SK-N-SH (cell line): ENCODE results near the gene TTLL1.

Experiments used
- EP300 ChIP-seq, 2 experiments: IDR thresholded peaks; 2 replicates each; pipeline versions ENCODE4 v1.4.0 to v1.6.1; 2012; ENCODE audit warnings: borderline replicate concordance in 1 of 2, low read depth in 1 of 2, low read length in 1 of 2
- EZH2phosphoT487 ChIP-seq: fragments of 200-600 bp; sonication (generic); IDR thresholded peaks from 2 replicates; pipeline ENCODE4 v1.6.1; 2017; ENCODE audit warnings: low read depth, mixed run types, mild to moderate bottlenecking, antibody characterized with exemption, moderate library complexity, borderline replicate concordance
- MAX ChIP-seq: IDR thresholded peaks from 2 replicates; pipeline ENCODE4 v1.4.0; 2012; ENCODE audit warnings: low read depth
- POLR2AphosphoS5 ChIP-seq: IDR thresholded peaks from 2 replicates; pipeline ENCODE4 v1.6.1; 2012; ENCODE audit warnings: low read depth, low read length
- RFX5 ChIP-seq: IDR thresholded peaks from 2 replicates; pipeline ENCODE4 v1.6.1; 2012; ENCODE audit warnings: mild to moderate bottlenecking, improper control_type of control experiment, low read length
- SIN3A ChIP-seq: IDR thresholded peaks from 2 replicates; pipeline ENCODE4 v1.6.1; 2012; ENCODE audit warnings: low read depth, mild to moderate bottlenecking, low read length, moderate library complexity, borderline replicate concordance
- SMC3 ChIP-seq: IDR thresholded peaks from 2 replicates; pipeline ENCODE4 v1.6.1; 2012; ENCODE audit warnings: low read depth, low read length, improper control_type of control experiment
- TAF1 ChIP-seq: IDR thresholded peaks from 2 replicates; pipeline ENCODE4 v1.6.1; 2012; ENCODE audit warnings: low read depth, mild to moderate bottlenecking, low read length, moderate library complexity, borderline replicate concordance
- YY1 ChIP-seq: IDR thresholded peaks from 2 replicates; pipeline ENCODE4 v1.4.0; 2012; ENCODE audit warnings: low read depth, mild to moderate bottlenecking
- TF ChIP-seq, protein P1 (sequence below): fragments of 200-600 bp; sonication (generic); IDR thresholded peaks from 2 replicates; pipeline ENCODE4 v1.6.1; 2017; ENCODE audit warnings: antibody characterized with exemption, mild to moderate bottlenecking, moderate library complexity
- TF ChIP-seq, protein P2 (sequence below): IDR thresholded peaks from 2 replicates; pipeline ENCODE4 v1.6.1; 2012; ENCODE audit warnings: mild to moderate bottlenecking, low read depth, low read length, moderate library complexity

DNA sequence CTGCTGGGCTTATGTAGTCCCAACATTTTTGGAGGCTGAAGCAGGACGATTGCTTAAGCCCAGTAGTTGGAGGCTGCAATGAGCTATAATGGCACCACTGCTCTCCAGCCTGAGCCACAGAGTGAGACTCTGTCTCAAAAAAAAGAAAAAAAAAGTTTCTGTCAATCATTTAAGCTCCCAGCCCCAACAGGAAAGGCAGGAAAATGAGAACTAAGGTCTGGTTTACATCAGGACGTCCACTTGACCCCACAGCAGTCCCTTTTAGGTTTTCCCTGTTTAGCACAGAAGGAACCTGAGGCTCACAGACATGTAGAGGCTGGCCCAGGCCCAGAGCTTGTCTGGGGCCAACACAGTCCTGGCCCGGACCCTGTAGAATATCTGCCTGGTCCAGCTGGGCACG lies 9.2 kb upstream of the TTLL1 start:
- TF ChIP-seq, protein P1, sequence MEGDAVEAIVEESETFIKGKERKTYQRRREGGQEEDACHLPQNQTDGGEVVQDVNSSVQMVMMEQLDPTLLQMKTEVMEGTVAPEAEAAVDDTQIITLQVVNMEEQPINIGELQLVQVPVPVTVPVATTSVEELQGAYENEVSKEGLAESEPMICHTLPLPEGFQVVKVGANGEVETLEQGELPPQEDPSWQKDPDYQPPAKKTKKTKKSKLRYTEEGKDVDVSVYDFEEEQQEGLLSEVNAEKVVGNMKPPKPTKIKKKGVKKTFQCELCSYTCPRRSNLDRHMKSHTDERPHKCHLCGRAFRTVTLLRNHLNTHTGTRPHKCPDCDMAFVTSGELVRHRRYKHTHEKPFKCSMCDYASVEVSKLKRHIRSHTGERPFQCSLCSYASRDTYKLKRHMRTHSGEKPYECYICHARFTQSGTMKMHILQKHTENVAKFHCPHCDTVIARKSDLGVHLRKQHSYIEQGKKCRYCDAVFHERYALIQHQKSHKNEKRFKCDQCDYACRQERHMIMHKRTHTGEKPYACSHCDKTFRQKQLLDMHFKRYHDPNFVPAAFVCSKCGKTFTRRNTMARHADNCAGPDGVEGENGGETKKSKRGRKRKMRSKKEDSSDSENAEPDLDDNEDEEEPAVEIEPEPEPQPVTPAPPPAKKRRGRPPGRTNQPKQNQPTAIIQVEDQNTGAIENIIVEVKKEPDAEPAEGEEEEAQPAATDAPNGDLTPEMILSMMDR: no peak
- TF ChIP-seq, protein P2, sequence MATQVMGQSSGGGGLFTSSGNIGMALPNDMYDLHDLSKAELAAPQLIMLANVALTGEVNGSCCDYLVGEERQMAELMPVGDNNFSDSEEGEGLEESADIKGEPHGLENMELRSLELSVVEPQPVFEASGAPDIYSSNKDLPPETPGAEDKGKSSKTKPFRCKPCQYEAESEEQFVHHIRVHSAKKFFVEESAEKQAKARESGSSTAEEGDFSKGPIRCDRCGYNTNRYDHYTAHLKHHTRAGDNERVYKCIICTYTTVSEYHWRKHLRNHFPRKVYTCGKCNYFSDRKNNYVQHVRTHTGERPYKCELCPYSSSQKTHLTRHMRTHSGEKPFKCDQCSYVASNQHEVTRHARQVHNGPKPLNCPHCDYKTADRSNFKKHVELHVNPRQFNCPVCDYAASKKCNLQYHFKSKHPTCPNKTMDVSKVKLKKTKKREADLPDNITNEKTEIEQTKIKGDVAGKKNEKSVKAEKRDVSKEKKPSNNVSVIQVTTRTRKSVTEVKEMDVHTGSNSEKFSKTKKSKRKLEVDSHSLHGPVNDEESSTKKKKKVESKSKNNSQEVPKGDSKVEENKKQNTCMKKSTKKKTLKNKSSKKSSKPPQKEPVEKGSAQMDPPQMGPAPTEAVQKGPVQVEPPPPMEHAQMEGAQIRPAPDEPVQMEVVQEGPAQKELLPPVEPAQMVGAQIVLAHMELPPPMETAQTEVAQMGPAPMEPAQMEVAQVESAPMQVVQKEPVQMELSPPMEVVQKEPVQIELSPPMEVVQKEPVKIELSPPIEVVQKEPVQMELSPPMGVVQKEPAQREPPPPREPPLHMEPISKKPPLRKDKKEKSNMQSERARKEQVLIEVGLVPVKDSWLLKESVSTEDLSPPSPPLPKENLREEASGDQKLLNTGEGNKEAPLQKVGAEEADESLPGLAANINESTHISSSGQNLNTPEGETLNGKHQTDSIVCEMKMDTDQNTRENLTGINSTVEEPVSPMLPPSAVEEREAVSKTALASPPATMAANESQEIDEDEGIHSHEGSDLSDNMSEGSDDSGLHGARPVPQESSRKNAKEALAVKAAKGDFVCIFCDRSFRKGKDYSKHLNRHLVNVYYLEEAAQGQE: no peak
- TF ChIP-seq SIN3A (no peak), MAX (no peak), EP300 (IDR thresholded peaks at IDR 0.05; ENCODE audit: borderline replicate concordance in 1 of 2, low read depth in 1 of 2, low read length in 1 of 2) (no peak), TAF1 (no peak), YY1 (no peak), RFX5 (no peak), SMC3 (no peak), POLR2AphosphoS5 (no peak), EZH2phosphoT487 (no peak)
